Keratinocyte (primary cell): ENCODE results near the gene CCDC178.

Experiments
- EZH2 ChIP-seq: IDR thresholded peaks from one replicate; pipeline ENCODE4 v1.6.1; 2012; ENCODE audit warnings: inconsistent platforms, mild to moderate bottlenecking, low read length, moderate library complexity
- TF ChIP-seq, protein P1 (sequence below), 3 experiments: IDR thresholded peaks in 1 of 3; conservative IDR thresholded peaks in 1 of 3; optimal IDR thresholded peaks in 1 of 3; 2 replicates in 2 of 3; 3 replicates in 1 of 3; pipeline versions ENCODE3 to v1.5.1; 2011; ENCODE audit warnings: low read length in 3 of 3, mild to moderate bottlenecking in 3 of 3, moderate library complexity in 2 of 3, control low read depth in 1 of 3, inconsistent platforms in 1 of 3; ENCODE audit not compliant: insufficient read depth in 2 of 3; ENCODE audit errors: extremely low read depth in 1 of 3

DNA sequence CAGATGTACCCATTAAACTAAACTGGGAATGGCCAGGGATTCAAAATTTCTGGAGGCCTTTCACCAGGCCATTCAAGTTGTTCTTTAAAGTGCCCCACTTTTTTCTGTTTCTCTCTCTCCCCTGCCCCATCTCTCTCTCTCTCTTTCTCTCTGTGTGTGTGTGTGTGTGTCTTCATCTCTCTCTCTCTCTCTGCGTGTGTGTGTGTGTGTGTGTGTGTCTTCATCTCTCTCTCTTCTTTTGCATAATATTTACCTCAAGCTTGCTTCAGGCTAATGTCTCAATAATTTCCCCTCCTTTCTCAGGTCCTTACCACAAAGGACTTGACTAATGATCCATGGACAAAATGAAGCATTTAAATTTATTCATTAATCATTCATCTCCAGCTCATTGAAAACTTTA lies 503.5 kb downstream of the CCDC178 start:
- TF ChIP-seq, protein P1, sequence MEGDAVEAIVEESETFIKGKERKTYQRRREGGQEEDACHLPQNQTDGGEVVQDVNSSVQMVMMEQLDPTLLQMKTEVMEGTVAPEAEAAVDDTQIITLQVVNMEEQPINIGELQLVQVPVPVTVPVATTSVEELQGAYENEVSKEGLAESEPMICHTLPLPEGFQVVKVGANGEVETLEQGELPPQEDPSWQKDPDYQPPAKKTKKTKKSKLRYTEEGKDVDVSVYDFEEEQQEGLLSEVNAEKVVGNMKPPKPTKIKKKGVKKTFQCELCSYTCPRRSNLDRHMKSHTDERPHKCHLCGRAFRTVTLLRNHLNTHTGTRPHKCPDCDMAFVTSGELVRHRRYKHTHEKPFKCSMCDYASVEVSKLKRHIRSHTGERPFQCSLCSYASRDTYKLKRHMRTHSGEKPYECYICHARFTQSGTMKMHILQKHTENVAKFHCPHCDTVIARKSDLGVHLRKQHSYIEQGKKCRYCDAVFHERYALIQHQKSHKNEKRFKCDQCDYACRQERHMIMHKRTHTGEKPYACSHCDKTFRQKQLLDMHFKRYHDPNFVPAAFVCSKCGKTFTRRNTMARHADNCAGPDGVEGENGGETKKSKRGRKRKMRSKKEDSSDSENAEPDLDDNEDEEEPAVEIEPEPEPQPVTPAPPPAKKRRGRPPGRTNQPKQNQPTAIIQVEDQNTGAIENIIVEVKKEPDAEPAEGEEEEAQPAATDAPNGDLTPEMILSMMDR (optimal IDR thresholded peaks at IDR 0.05 in 1 of 3, IDR thresholded peaks at IDR 0.05 in 1 of 3, conservative IDR thresholded peaks at IDR 0.05 in 1 of 3; ENCODE audit: extremely low read depth in 1 of 3, insufficient read depth in 2 of 3, low read length in 3 of 3): no peak
- TF ChIP-seq EZH2: no peak
